IMR-90 (cell line): ENCODE data around the gene ADGRG2. TPM values are rescaled to one million over a fixed set of nuclear protein-coding genes. Genes with fewer than 3 reads are reported as not detected.

Experiments used
- ATAC-seq: fragments of 200-7000 bp; cut with Tn5 transposase; 2 replicates; pipeline ENCODE4 v1.9.1; 2020; ENCODE audit warnings: low read depth, mild to moderate bottlenecking, moderate library complexity
- BruUV-seq: library from RNA; stranded (reverse); fragments of 400-500 nt; replicated peaks from 2 replicates; lab custom pipeline; 2021; lab: Mats Ljungman, UMichigan
- CTCF ChIA-PET: fragments of 300-600 bp; formaldehyde crosslinking; extraction: SDS; loops from one replicate; lab custom pipeline; 2021; ENCODE audit warnings: antibody characterized with exemption; lab: Yijun Ruan, JAX
- POLR2A ChIA-PET: fragments of 300-600 bp; sonication (Branson Sonifier 250); formaldehyde crosslinking; loops from one replicate; lab custom pipeline; 2022; ENCODE audit warnings: antibody characterized with exemption; ENCODE audit not compliant: unreplicated experiment; lab: Charles Lee
- DNase-seq: peaks from one replicate; pipeline ENCODE4 v3.0.0; 2013
- H2AFZ ChIP-seq: replicated peaks from 2 replicates; pipeline ENCODE3; 2013; ENCODE audit warnings: low read length, mild to moderate bottlenecking; ENCODE audit not compliant: poor library complexity
- H2AK5ac ChIP-seq: 2 replicates; pipeline ENCODE4 v1.6.1; 2013; ENCODE audit warnings: low read depth, low read length, inconsistent platforms
- H2AK9ac ChIP-seq: replicated peaks from 2 replicates; pipeline ENCODE3; 2013; ENCODE audit warnings: mild to moderate bottlenecking, low read depth, low read length, moderate library complexity; ENCODE audit not compliant: poor library complexity
- H2BK120ac ChIP-seq: 2 replicates; pipeline ENCODE4 v1.6.1; 2013; ENCODE audit warnings: low read depth, low read length, inconsistent platforms
- H2BK15ac ChIP-seq: 3 replicates; pipeline ENCODE4 v1.6.1; 2013; ENCODE audit warnings: low read depth, low read length, inconsistent platforms
- H2BK20ac ChIP-seq: 2 replicates; pipeline ENCODE4 v1.6.1; 2013; ENCODE audit warnings: low read depth, mild to moderate bottlenecking, inconsistent platforms, low read length, moderate library complexity
- H2BK5ac ChIP-seq: 2 replicates; pipeline ENCODE4 v1.6.1; 2013; ENCODE audit warnings: mild to moderate bottlenecking, low read depth, low read length, inconsistent platforms; ENCODE audit not compliant: poor library complexity, severe bottlenecking
- H3K14ac ChIP-seq: replicated peaks from 2 replicates; pipeline ENCODE4 v1.6.1; 2013; ENCODE audit warnings: low read depth, low read length, inconsistent platforms
- H3K18ac ChIP-seq: 2 replicates; pipeline ENCODE4 v1.6.1; 2013; ENCODE audit warnings: low read depth, low read length, control low read depth
- H3K23ac ChIP-seq: 2 replicates; pipeline ENCODE4 v1.6.1; 2013; ENCODE audit warnings: low read depth, low read length, inconsistent platforms
- H3K27ac ChIP-seq: 2 replicates; pipeline ENCODE4 v1.5.1; 2013; ENCODE audit warnings: mild to moderate bottlenecking, control low read depth, low read length; ENCODE audit not compliant: insufficient read depth
- H3K27me3 ChIP-seq: 2 replicates; pipeline ENCODE4 v1.6.1; 2013; ENCODE audit warnings: low read length; ENCODE audit not compliant: control insufficient read depth, insufficient read depth
- H3K36me3 ChIP-seq: 2 replicates; pipeline ENCODE4 v1.6.1; 2013; ENCODE audit warnings: low read length, mixed read lengths; ENCODE audit not compliant: control insufficient read depth, insufficient read depth
- H3K4ac ChIP-seq: 2 replicates; pipeline ENCODE4 v1.6.1; 2013; ENCODE audit warnings: low read depth, low read length, inconsistent platforms
- H3K4me1 ChIP-seq: 2 replicates; pipeline ENCODE4 v1.6.1; 2013; ENCODE audit warnings: low read length, mixed read lengths; ENCODE audit not compliant: control insufficient read depth, insufficient read depth
- H3K4me2 ChIP-seq: 2 replicates; pipeline ENCODE4 v1.6.1; 2013; ENCODE audit warnings: low read depth, mild to moderate bottlenecking, control low read depth, low read length, moderate library complexity
- H3K4me3 ChIP-seq: 2 replicates; pipeline ENCODE4 v1.5.1; 2013; ENCODE audit warnings: low read depth, mild to moderate bottlenecking, control low read depth, low read length, moderate library complexity; ENCODE audit not compliant: insufficient read depth
- H3K56ac ChIP-seq: 2 replicates; pipeline ENCODE4 v1.6.1; 2013; ENCODE audit warnings: low read length, inconsistent platforms; ENCODE audit not compliant: insufficient read depth; ENCODE audit errors: extremely low read depth
- H3K79me1 ChIP-seq, 2 experiments: 2 replicates each; pipeline ENCODE4 v1.6.1; 2013; ENCODE audit warnings: low read length in 2 of 2, inconsistent platforms in 1 of 2, low read depth in 1 of 2
- H3K9ac ChIP-seq: 2 replicates; pipeline ENCODE4 v1.6.1; 2013; ENCODE audit warnings: low read depth, low read length, control low read depth
- H3K9me1 ChIP-seq: 2 replicates; pipeline ENCODE4 v1.6.1; 2013; ENCODE audit warnings: low read length, inconsistent platforms; ENCODE audit not compliant: insufficient read depth
- H3K9me3 ChIP-seq: 2 replicates; pipeline ENCODE4 v1.6.1; 2013; ENCODE audit warnings: low read length; ENCODE audit not compliant: control insufficient read depth, insufficient read depth
- H4K20me1 ChIP-seq: 2 replicates; pipeline ENCODE4 v1.6.1; 2013; ENCODE audit warnings: low read length, inconsistent platforms; ENCODE audit not compliant: insufficient read depth
- H4K5ac ChIP-seq: 2 replicates; pipeline ENCODE4 v1.6.1; 2013; ENCODE audit warnings: mild to moderate bottlenecking, low read depth, low read length, control low read depth
- H4K8ac ChIP-seq, 2 experiments: 2 replicates each; pipeline ENCODE4 v1.6.1; 2013; ENCODE audit warnings: low read depth in 2 of 2, low read length in 2 of 2, control low read depth in 1 of 2, inconsistent platforms in 1 of 2
- H4K91ac ChIP-seq: 2 replicates; pipeline ENCODE4 v1.6.1; 2013; ENCODE audit warnings: low read depth, low read length, inconsistent platforms; ENCODE audit not compliant: insufficient read depth
- BHLHE40 ChIP-seq: fragments of 150-350 bp; IDR thresholded peaks from 2 replicates; pipeline ENCODE4 v1.6.1; 2016; ENCODE audit warnings: mild to moderate bottlenecking, low read depth, low read length
- CEBPB ChIP-seq: IDR thresholded peaks from 2 replicates; pipeline ENCODE4 v1.6.1; 2012; ENCODE audit warnings: low read depth, low read length, improper control_type of control experiment
- MAFK ChIP-seq: IDR thresholded peaks from 2 replicates; pipeline ENCODE4 v1.6.1; 2012; ENCODE audit warnings: low read depth, low read length, improper control_type of control experiment
- MAZ ChIP-seq: IDR thresholded peaks from 2 replicates; pipeline ENCODE4 v1.6.1; 2012; ENCODE audit warnings: low read depth, mild to moderate bottlenecking, low read length, improper control_type of control experiment, moderate library complexity, borderline replicate concordance
- NFE2L2 ChIP-seq: fragments of 150-350 bp; IDR thresholded peaks from 2 replicates; pipeline ENCODE4 v1.6.1; 2016; ENCODE audit warnings: low read depth, mild to moderate bottlenecking, low read length
- WGBS, 2 experiments: methylation state at CpG; one replicate each; pipeline versions ENCODE4 v1.1.5 to v1.1.7; 2013; ENCODE audit warnings: missing lambda C conversion rate in 2 of 2; ENCODE audit not compliant: insufficient read length in 1 of 2; ENCODE audit errors: extremely low coverage in 2 of 2; 5-methylcytosine and 5-hydroxymethylcytosine counted together
- dilution Hi-C: fragments of 300-500 bp; cut with HindIII; formaldehyde crosslinking; loops from one replicate; pipeline ENCODE4 v1.14.3; 2018; ENCODE audit warnings: low sequenced_read_pairs; ENCODE audit not compliant: unreplicated experiment
- in situ Hi-C: fragments of 300-500 bp; cut with MboI; formaldehyde crosslinking; loops from 3 replicates; pipeline ENCODE4 v1.14.3; 2019; ENCODE audit warnings: low sequenced_read_pairs, inconsistent platforms, mixed read lengths
- intact Hi-C: fragments of 100-400 bp; cut with micrococcal nuclease; formaldehyde crosslinking; loops from 2 replicates; pipeline ENCODE4 v1.10.0; 2022
- polyA plus RNA-seq, 3 experiments: library from polyadenylated mRNA; depleted of rRNA; stranded (reverse); fragments of >200 nt; gene quantifications; 2 replicates each; pipeline ENCODE4 v1.2.3, GENCODE V29; 2012; ENCODE audit warnings: low replicate concordance in 1 of 3
- total RNA-seq: library from RNA; depleted of rRNA; stranded (reverse); fragments of >200 nt; gene quantifications from 2 replicates; pipeline ENCODE4 v1.2.3, GENCODE V29; 2012

ADGRG2 gene
- total and polyA plus RNA-seq, 2 of the 4 experiments (the other 2 are of a cell fraction) = under 0.01 to 0.07 TPM

- Histone ChIP-seq H2BK5ac (no peak overlapping the region), H4K5ac (no peak overlapping the region), H3K9ac (no peak overlapping the region), H2AFZ (no peak overlapping the region), H3K4me2 (no peak overlapping the region), H2BK15ac (no peak overlapping the region), H3K79me1 (no peaks in the 10 kb centered on the region), H3K18ac (no peak overlapping the region), H2AK5ac (no peak overlapping the region), H3K14ac (no peak overlapping the region), H3K27ac (no peak overlapping the region), H3K4ac (no peak overlapping the region), H2BK20ac (no peak overlapping the region), H3K9me1 (no peaks in the 10 kb centered on the region), H3K23ac (no peak overlapping the region), H3K4me1 (no peaks in the 10 kb centered on the region), H2AK9ac (no peak overlapping the region), H4K20me1 (no peaks in the 10 kb centered on the region), H2BK120ac (no peak overlapping the region), H4K91ac (no peak overlapping the region), H3K36me3 (no peaks in the 10 kb centered on the region), H4K8ac (no peak overlapping the region), H3K56ac (no peak overlapping the region), H3K9me3 (no peaks in the 10 kb centered on the region), H3K4me3 (no peak overlapping the region), H3K27me3 (no peaks in the 10 kb centered on the region)
- no TSS peak for BruUV-seq
- CTCF ChIA-PET = no interaction called here
- no peak for TF ChIP-seq CEBPB
- TF ChIP-seq MAZ = no peak
- TF ChIP-seq BHLHE40 = no peak
- no peak for TF ChIP-seq NFE2L2
- no peak for TF ChIP-seq MAFK
- in situ Hi-C loops (no loop called here), intact Hi-C loops (no loop called here), dilution Hi-C loops (no loop called here)
- no peak for DNase-seq
- POLR2A ChIA-PET = no interaction called here
- WGBS, 2 experiments = no CpG with 5 or more reads among the region's 5 CpGs
- ATAC-seq = no peak
These were observed 56.7 kb downstream of the ADGRG2 start for GRCh38 chrX:19065535-19065934.
